Stimulated activated CD4-positive, alpha-beta T cell treated with anti-CD3 and anti-CD28 coated beads, Interleukin-12 subunit alpha, Interleukin-12 subunit beta, amount 100 ng/mL, for 24 hours (primary cell): Measurements from ENCODE around the gene WASHC2C.
"Not testable (repeated sequence)": the region's sequence is repeated elsewhere in the genome, so short reads cannot be mapped to it uniquely, and the experiment has no call there.

ENCODE experiments used
- DNase-seq, 2 experiments: peaks; one replicate each; pipeline ENCODE4 v3.0.0-alpha.2; 2020; ENCODE audit warnings: low read depth in 2 of 2

Gene WASHC2C

DNA sequence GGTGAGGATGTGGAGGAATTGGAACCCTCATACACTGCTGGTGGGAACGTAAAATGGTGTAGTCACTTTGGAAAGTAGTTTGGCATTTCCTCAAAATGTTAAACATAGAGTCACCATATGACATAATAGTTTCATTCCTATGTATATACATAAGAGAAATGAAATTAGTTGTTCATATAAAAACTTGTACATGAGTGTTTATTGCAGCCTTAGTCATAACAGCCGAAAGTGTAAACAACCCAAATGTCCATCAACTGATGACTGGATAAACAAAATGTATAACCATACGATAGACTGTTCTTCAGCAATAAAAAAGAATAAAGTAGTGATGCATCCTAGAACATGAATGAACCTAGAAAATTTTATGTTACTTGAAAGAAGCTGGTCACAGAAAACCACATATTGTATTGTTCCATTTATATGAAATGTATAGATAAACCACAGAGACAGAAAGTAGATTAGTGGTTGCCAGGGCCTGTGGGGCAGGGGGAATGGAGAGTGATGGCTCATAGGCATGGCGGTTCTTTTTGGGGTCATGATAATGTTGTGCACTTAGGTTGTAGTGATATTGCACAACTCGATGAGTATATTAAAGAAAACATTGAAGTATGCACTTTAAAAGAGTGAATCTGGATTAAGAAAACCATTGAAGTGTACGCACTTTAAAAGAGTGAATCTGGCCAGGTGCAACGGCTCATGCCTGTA lies 44.8 kb downstream of the WASHC2C start:
- not testable (repeated sequence) for DNase-seq

DNA sequence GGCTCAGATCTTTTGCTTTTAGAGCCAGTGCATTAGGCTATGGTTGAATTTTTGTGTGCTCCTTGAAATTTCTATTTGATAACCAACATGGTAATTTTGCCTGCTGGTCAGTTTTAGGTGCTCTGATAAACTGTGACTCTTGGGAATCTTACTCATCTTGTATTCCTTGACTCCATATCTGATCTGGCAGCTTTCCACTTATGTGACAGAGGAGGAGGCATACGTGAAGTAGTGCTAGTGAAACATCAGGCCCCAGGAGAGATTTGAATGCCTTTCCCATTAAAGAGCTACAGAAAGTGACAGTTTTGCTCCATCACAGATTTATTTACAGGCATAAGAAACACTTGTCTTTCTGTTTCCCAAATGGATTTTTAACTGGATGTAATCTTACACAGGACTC lies 59.2 kb downstream of the WASHC2C start:
- not testable (repeated sequence) for DNase-seq

DNA sequence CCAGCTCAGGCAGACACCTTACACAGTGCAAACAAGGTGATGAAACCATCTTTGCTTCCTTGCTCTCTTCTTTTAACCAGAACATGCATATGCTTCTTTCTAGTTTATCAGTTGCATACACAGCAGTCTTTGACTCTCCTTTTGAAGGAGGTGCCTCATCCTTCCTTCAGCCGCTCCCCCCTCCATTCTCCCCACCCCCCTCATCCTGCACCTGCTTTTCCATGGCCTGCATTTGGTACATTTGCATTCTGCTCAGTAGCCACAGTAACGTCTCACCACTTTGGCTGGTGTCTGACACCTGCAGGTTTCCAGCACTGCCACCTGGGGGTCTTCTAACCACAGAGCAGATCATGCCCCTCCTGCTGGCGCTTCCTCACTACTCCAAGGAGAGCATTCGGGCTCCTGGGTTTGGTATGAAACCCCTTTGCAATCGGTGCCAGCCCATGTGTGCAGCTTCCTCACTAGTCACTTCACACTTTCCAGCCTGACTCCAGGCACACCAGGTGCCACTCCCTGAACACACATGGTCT lies 60.2 kb downstream of the WASHC2C start:
- not testable (repeated sequence) for DNase-seq

DNA sequence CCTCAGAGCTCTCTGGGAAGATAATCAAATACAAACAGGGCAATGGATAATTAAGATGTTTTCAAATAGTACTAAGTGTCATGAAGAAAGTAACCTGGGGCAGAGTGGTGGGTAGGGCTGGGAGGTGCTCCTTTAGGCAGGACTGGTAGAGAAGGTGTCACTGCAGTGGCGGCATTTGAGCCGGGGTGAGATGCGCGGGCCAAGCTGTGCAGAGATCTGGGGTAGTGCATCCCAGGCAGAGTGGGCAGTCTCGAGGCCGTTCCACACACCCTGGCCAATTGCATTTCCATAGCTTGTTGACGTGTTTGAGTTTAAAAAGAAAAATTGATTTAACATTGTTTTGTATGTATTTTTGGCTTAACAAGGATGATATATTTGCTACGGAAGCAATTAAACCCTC lies 62.9 kb downstream of the WASHC2C start:
- DNase-seq: not testable (repeated sequence)

DNA sequence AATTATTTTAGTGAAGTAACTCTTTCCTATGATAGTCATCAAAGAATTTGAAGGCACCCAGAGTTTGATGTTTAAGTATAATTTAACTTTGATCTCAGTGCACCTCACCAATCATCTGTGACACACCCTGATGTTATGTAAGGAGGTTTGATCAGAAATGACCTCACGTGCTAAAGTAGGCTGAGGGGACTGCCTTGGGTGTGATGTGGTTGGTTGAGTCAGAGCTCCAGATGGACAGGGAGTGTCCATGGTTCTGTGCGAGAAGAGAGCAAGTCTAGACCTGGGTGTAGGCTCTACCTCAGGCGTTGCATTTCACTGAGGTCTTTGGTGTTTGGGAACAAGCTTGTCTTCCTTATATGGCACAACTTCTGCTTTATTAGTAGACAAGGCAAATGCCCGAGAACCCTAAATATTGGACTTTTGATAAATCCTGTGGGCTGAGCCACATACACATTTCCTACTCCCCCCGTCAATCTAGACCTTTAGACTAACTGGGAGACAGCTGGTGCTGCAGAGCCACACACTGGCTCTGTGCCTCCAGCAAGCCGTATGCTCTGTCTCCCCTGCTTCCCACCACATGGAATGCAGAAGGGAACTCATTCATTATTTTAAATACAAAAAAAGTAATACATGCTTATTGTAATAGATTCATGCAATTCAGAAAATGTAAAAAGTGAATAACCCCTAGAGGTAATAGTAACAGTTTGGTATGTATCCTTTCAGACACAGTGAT lies 63.8 kb downstream of the WASHC2C start:
- not testable (repeated sequence) for DNase-seq

DNA sequence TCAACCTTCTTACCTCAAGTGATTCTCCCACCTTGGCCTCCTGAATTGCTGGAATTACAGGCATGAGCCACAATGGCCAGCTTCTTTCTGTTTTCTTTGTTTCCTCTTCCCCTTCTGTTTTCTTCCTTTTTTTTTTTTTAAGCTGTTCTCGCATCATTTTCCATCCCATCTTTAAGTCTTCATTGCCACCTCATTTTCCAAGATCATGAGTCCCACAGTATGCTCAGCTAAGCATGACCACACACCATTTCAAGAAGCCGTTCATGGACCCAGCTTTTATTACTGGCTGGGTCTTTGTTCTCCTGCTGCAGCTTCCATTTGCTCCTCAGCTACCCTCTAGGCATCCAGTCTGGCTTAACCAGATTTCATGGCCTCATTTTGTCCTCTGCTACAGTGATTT lies 67.7 kb downstream of the WASHC2C start:
- not testable (repeated sequence) for DNase-seq

DNA sequence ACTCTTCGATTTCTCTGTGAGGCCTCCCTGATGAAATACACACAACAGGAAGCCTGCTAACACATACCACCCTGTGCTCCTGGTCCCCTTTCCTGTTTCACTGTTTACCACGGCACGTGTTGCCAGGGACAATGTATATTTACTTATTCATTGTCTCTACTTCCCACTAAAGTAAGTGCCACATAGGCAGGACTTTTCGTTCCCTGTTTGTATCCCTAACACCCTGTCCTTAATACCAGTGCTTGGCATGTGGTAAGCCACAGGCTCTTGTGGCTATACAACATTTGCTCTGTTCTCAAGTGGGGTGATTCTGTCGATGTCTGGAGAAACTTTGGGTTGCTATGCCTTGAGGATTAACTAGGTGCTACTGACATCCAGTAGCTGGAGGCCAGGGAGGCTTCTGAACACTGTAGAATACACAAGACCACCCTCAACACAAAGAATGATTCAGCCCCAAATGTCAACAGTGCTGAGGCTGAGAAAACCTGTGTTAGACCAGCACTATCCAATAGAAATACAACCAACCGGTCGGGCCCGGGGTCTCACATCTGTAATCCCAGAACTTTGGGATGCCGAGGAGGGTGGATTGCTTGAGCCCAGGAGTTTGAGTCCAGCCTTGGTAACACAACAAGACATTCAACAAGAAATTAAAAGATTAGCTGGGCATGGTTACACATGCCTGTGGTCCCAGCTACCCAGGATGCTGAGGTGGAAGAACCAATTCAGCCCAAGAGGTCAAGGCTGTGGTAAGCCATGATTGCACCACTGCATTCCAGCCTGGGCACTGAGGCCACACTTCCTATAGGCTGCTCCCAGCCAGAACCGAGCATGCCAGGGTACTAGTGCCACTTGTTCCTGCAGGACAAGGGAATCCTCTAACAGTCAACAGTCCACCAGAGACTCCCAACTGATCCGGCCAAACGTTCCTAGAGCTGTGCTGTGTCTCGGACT lies 76.3 kb downstream of the WASHC2C start:
- DNase-seq: not testable (repeated sequence)

DNA sequence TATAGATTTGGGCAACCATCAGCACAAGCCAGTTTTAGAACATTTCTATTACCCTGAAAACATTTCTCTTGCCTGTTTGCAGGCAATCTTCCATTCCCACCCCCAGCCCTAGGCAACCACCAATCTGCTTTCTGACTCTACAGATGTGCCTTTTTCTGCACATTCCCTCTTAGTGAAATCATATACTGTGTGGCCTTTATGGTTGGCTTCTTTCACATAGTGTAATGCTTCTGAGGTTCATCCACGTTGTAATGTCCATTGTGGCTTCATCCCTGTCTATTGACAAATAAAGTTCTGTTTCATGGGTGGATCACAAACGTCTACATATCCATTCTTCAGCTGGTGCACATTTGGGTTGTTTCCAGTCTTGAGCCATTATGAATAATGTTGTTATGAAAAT lies 77.9 kb downstream of the WASHC2C start:
- DNase-seq: not testable (repeated sequence)

DNA sequence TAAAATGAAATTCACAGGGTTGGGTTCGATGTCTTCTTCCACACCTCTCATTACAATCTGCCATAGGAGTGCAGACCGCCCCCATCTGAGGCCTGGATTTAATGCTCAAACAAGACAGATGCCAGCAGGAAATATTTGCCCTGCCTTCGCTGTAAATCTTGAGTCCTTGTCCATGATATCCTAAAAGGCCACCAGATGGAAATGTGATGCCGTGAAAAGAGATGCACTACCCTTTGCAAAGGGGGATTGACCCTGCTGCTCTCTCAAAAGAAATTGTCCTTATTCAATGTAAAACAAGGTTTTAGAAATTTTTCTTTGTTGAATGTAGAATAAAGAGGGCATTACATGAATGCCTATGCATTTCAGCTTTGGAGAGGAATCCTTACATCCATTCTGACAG lies 82.8 kb downstream of the WASHC2C start:
- no peak for DNase-seq

DNA sequence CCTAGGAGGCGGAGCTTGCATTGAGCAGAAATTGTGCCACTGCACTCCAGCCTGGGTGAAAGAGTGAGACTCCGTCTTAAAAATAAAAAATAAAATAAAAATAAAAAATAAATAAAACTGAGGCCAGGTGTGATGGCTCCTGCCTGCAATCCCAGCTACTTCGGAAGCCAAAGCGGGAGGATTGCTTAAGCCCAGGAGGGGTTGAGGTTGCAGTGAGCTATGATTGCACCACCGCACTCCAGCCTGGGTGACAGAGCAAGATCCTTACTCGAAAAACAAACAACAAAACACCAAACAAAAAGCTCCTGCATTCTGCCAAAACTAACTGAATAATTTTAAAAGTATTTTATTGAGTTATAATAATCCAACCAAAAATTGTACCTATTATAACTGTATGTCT lies 84.0 kb downstream of the WASHC2C start:
- no peak for DNase-seq

DNA sequence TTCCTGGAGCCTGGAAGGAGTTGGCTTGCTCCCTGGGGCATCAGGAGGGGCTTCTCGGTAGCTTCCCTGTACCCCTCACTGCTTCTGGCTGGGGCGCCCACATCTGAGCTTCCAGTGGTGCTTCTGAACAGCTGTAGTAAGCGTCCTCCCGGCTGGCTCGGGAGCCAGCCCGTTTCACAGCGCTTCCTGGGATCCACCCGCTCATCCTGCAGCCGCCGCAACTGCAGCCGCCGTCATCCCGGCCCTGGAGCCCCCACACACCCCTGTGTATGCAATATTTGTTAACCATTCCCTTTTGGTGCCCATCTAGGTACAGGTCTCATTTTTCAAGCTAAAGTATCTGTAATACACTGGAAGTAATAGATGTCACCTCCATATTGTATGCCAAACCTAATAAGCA lies 85.9 kb downstream of the WASHC2C start:
- not testable (repeated sequence) for DNase-seq

DNA sequence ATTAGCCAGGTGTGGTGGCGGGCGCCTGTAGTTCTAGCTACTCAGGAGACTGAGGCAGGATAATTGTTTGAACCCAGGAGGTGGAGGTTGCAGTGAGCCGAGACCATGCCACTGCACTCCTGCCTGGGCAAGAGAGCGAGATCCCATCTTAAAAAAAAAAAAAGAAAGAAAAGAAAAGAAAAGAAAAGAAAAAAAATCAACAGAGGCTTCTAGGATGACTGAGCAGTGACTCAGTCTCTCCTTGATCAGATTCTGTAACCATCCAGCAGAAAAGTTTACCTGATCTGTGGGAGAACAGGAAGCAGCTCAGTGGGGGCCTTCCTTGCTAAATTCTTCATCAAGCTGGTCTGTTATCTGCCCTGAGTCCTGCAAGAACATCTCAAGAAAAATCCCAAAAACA lies 87.1 kb downstream of the WASHC2C start:
- DNase-seq: not testable (repeated sequence)

DNA sequence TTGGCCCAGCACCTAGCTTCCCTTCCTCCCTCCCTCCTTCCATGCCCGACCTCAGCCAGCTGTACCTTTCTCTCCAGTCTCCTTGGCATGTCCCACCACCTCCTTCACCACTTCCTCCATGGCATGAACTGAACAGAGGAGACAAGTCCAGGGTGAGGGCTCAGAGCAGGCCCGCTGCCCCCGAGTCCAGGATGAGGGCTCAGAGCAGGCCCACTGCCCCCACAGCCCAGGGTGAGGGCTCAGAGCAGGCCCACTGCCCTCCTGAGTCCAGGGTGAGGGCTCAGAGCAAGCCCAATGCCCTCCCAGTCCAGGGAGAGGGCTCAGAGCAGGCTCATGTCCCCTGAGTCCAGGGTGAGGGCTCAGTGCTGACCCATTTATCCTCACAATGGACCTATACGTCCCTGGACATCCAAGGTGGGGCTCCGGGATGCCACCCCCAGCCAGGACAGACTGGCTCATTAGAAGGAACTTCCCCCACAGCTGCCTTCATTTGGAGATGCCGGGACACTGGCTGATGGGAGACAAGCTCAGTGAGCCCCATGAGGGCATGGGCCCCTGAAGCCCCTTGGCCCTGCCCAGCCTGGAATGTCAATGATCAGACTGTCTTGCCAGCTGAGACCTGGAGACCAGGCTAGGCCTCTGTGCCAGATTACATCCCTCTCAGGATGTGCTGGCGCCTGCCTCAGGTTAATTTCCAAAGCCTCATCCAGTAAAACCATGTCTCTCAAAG lies 90.2 kb downstream of the WASHC2C start:
- no peak for DNase-seq

DNA sequence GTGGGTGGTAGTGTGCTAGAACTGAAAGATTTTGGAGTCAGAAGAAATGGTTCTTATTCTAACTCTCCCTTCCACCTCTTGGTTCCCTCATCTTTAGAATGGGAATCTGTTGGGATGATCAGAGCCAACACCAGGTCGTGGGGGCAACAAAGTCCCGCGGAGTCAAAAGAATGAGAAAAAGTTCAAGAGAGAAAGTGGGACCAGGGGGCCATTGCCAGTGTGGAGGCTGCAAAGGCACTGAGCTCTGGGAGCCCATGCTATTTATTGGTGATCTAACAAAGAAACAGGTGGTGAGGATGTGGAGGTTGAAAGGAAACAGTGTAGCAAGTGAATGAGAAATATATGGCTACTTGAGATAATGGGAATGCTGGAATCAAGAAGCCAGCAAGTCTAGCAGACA lies 90.8 kb downstream of the WASHC2C start:
- DNase-seq: no peak

DNA sequence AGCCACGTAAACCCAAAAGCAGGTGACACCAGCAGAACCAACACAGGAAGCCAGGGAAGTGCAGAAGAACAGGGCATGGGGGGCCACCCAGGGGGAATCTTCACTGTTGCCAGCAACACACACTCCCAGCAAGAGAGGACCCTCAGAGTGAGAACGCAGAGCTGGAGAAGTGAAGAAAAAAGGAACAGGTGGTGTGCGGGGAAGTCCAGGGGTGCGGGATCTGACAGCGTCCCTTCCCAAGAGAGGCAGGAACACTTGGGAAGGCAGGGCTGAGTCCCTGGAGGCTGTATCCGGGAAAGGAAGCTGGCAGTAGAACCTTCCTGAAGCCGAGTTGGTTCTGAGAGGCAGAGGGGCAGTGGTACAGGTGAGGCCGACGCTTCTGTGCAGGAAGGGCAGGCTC lies 92.5 kb downstream of the WASHC2C start:
- no peak for DNase-seq

DNA sequence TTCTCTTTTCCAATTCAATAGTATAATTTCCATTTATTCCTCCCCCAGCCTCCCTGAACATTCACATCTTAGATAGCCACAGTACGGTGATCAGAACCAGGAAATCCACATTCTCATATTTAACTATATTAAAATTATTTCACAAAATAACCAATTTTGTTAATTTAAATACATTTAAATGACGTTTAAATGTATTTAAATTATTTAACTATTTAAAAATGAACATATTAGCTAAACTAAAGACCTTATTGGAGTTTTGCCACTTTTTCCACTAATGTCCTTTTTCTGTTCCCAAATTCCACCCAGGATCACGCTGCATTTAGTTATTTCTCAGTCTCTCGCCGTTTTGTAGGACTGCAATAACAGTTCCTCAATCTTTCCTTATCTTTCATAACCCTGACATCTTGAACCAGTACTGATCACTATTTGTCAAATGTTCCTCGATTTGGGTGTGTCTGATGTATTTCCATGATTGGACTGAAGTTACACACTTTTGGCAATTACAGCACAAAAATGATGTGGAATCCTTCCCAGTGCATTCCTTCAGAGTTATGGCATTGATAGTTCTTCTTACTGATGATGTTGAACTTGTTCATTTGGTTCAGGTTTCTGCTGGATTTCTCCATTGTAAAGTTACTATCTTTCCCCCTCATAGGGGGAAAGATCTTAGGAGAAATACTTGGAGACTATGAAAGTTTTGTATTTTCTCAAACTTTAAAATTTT lies 93.2 kb downstream of the WASHC2C start:
- not testable (repeated sequence) for DNase-seq

DNA sequence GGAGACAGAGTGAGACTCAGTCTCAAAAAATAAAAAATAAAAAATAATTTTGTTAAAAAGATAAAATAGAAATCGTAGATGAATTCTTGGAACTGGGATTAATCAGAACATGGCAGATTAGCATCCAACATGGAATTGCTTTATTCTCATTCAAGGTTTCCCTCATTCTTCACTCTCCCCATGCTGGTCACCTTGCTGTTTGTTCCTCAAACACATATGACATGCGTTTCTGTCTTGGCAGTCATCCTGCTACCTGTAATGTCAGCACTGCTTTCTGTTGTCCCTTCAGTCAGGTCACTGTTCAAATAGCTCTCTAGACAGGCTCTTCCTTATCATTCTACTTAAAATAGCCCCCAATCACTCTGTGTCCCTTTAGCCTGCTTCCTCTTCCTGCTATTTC lies 95.9 kb downstream of the WASHC2C start:
- DNase-seq: not testable (repeated sequence)
